OCI-LY7 (cell line): Measurements from ENCODE around the gene DCC. TPM values are rescaled to one million over a fixed set of nuclear protein-coding genes. Genes with fewer than 3 reads are reported as not detected.

Source experiments
- BruUV-seq: library from RNA; stranded (reverse); fragments of 400-500 nt; replicated peaks from 2 replicates; lab custom pipeline; 2021; lab: Mats Ljungman, UMichigan
- CTCF ChIA-PET: fragments of 300-600 bp; sonication (Branson Sonifier 250); formaldehyde crosslinking; loops from one replicate; lab custom pipeline; 2022; ENCODE audit warnings: antibody characterized with exemption; ENCODE audit not compliant: unreplicated experiment; lab: Charles Lee
- POLR2A ChIA-PET: fragments of 300-600 bp; sonication (Branson Sonifier 250); formaldehyde crosslinking; loops from one replicate; lab custom pipeline; 2022; ENCODE audit warnings: antibody characterized with exemption; lab: Charles Lee
- DNase-seq: peaks from one replicate; pipeline ENCODE4 v3.0.0-alpha.2; 2015; ENCODE audit warnings: low spot score
- H2AFZ ChIP-seq: fragments of 200-600 bp; sonication (generic), shearing (Covaris generic); 2 replicates; pipeline ENCODE4 v1.6.1; 2014; ENCODE audit warnings: mild to moderate bottlenecking, antibody characterized with exemption, low read length, moderate library complexity
- H3K27ac ChIP-seq: fragments of 200-600 bp; sonication (generic); 2 replicates; pipeline ENCODE4 v1.5.1; 2014; ENCODE audit warnings: mixed run types, low read depth, mild to moderate bottlenecking, moderate library complexity, low read length, inconsistent platforms; ENCODE audit not compliant: poor library complexity, severe bottlenecking
- H3K36me3 ChIP-seq: fragments of 200-600 bp; sonication (generic); 2 replicates; pipeline ENCODE4 v1.6.1; 2014; ENCODE audit warnings: mild to moderate bottlenecking, antibody characterized with exemption, low read length, moderate library complexity, mixed read lengths; ENCODE audit not compliant: insufficient read depth
- H3K4me1 ChIP-seq: fragments of 200-600 bp; sonication (generic); 2 replicates; pipeline ENCODE4 v1.5.1; 2014; ENCODE audit warnings: mild to moderate bottlenecking, low read length; ENCODE audit not compliant: insufficient read depth, poor library complexity, severe bottlenecking
- H3K4me2 ChIP-seq: fragments of 200-600 bp; sonication (generic); 2 replicates; pipeline ENCODE4 v1.6.1; 2014; ENCODE audit warnings: mild to moderate bottlenecking, low read length
- H3K4me3 ChIP-seq: fragments of 200-600 bp; sonication (generic); 2 replicates; pipeline ENCODE4 v1.5.1; 2014; ENCODE audit warnings: mild to moderate bottlenecking, low read depth, low read length; ENCODE audit not compliant: poor library complexity, severe bottlenecking
- H3K79me2 ChIP-seq: fragments of 200-600 bp; sonication (generic); 2 replicates; pipeline ENCODE4 v1.6.1; 2016; ENCODE audit warnings: low read depth, mild to moderate bottlenecking, low read length, moderate library complexity, mixed read lengths; ENCODE audit not compliant: insufficient read depth
- H3K9me2 ChIP-seq: fragments of 200-600 bp; sonication (generic); 2 replicates; pipeline ENCODE4 v1.6.1; 2016; ENCODE audit warnings: mild to moderate bottlenecking, low read length, mixed read lengths; ENCODE audit not compliant: insufficient read depth
- H3K9me3 ChIP-seq: fragments of 200-600 bp; sonication (generic); 2 replicates; pipeline ENCODE4 v1.6.1; 2014; ENCODE audit warnings: mild to moderate bottlenecking, mixed run types, low read length, mixed read lengths
- H4K20me1 ChIP-seq: fragments of 200-600 bp; sonication (generic); 2 replicates; pipeline ENCODE4 v1.6.1; 2014; ENCODE audit warnings: mild to moderate bottlenecking, antibody characterized with exemption, low read length, moderate library complexity, mixed read lengths; ENCODE audit not compliant: insufficient read depth
- EZH2phosphoT487 ChIP-seq: fragments of 200-600 bp; sonication (generic); IDR thresholded peaks from 2 replicates; pipeline ENCODE4 v1.6.1; 2018; ENCODE audit warnings: low read depth, borderline replicate concordance, mild to moderate bottlenecking, mixed run types, antibody characterized with exemption, low read length, moderate library complexity, mixed read lengths
- intact Hi-C: fragments of 100-400 bp; cut with micrococcal nuclease; formaldehyde crosslinking; loops from one replicate; pipeline ENCODE4 v1.10.0; 2022; ENCODE audit not compliant: unreplicated experiment
- total RNA-seq, 2 experiments: library from RNA; depleted of rRNA in 1 of 2; stranded (reverse); fragments of >200 nt in 1 of 2; shearing (Covaris generic) in 1 of 2; gene quantifications; 2 replicates each; pipeline ENCODE4 v1.2.3, GENCODE V29; 2014 to 2022
- TF ChIP-seq, protein P1 (sequence below): fragments of 200-600 bp; sonication (generic); conservative IDR thresholded peaks from 2 replicates; pipeline ENCODE4 v1.5.1; 2014; ENCODE audit warnings: mild to moderate bottlenecking, antibody characterized with exemption, low read length, moderate library complexity, mixed read lengths

The DCC gene
- total RNA-seq, 2 experiments from 2014 or later: not detected

- no peaks in the 10 kb centered on the region for H4K20me1 ChIP-seq
- no peak overlapping the region for H3K4me3 ChIP-seq
- no peaks in the 10 kb centered on the region for H3K9me3 ChIP-seq
- H3K9me2 ChIP-seq: no peaks in the 10 kb centered on the region
- H3K36me3 ChIP-seq: no peaks in the 10 kb centered on the region
- no TSS peak for BruUV-seq
- no peak for DNase-seq
- no peak overlapping the region for H2AFZ ChIP-seq
- no peaks in the 10 kb centered on the region for H3K79me2 ChIP-seq
- H3K4me1 ChIP-seq: no peaks in the 10 kb centered on the region
- TF ChIP-seq, protein P1, sequence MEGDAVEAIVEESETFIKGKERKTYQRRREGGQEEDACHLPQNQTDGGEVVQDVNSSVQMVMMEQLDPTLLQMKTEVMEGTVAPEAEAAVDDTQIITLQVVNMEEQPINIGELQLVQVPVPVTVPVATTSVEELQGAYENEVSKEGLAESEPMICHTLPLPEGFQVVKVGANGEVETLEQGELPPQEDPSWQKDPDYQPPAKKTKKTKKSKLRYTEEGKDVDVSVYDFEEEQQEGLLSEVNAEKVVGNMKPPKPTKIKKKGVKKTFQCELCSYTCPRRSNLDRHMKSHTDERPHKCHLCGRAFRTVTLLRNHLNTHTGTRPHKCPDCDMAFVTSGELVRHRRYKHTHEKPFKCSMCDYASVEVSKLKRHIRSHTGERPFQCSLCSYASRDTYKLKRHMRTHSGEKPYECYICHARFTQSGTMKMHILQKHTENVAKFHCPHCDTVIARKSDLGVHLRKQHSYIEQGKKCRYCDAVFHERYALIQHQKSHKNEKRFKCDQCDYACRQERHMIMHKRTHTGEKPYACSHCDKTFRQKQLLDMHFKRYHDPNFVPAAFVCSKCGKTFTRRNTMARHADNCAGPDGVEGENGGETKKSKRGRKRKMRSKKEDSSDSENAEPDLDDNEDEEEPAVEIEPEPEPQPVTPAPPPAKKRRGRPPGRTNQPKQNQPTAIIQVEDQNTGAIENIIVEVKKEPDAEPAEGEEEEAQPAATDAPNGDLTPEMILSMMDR: no peak
- no peak for TF ChIP-seq EZH2phosphoT487
- no peak overlapping the region for H3K4me2 ChIP-seq
- intact Hi-C loops: no loop called here
- no peak overlapping the region for H3K27ac ChIP-seq
- ChIA-PET POLR2A (no interaction called here), CTCF (no interaction called here)
Observed at GRCh38 chr18:52920665-52921064, 580.7 kb downstream of the DCC start.

- DNase-seq: no peak
- H2AFZ ChIP-seq: no peak overlapping the region
- no peak overlapping the region for H3K4me3 ChIP-seq
- ChIA-PET POLR2A (interaction anchor here (0.7 kb wide), 1 partner anchor 136 kb away, joined by 4 read pairs; no protein-coding TSS in a partner anchor), CTCF (no interaction called here)
- TF ChIP-seq EZH2phosphoT487: no peak
- TF ChIP-seq, protein P1: no peak
- H3K4me1 ChIP-seq: no peaks in the 10 kb centered on the region
- intact Hi-C loops: no loop called here
- H3K27ac ChIP-seq: no peak overlapping the region
- no peaks in the 10 kb centered on the region for H4K20me1 ChIP-seq
- no peaks in the 10 kb centered on the region for H3K9me2 ChIP-seq
- H3K4me2 ChIP-seq: no peak overlapping the region
- BruUV-seq: no TSS peak
- H3K9me3 ChIP-seq: no peaks in the 10 kb centered on the region
- H3K79me2 ChIP-seq: no peaks in the 10 kb centered on the region
- no peaks in the 10 kb centered on the region for H3K36me3 ChIP-seq
Observed at GRCh38 chr18:52933356-52933755, 593.4 kb downstream of the DCC start.

DNA sequence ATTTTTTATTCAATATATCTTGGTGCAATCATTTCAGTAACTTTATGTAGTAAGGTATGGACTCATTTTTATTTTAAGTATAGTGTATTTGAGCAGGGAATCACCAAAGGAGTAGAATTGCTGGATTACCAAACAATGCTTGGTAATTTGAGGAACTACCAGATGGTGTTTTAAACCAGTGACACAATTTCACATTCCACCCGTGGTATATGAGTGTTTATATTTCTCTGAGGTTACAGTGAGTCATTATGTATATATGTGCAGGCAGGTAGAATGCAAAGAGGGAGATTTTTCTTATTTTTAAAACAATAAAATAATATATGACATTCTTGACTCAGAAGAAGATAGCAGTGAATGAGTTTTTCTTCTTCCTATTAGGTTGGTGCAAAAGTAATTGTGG, 596.9 kb downstream of the DCC start:
- Histone ChIP-seq H3K4me3 (no peak overlapping the region), H3K27ac (no peak overlapping the region), H3K79me2 (no peaks in the 10 kb centered on the region), H3K9me2 (no peaks in the 10 kb centered on the region), H4K20me1 (no peaks in the 10 kb centered on the region), H3K9me3 (no peaks in the 10 kb centered on the region), H3K36me3 (no peaks in the 10 kb centered on the region), H3K4me1 (no peaks in the 10 kb centered on the region), H3K4me2 (no peak overlapping the region), H2AFZ (no peak overlapping the region)
- ChIA-PET CTCF (no interaction called here), POLR2A (no interaction called here)
- intact Hi-C loops: no loop called here
- no peak for TF ChIP-seq EZH2phosphoT487
- DNase-seq: no peak
- no TSS peak for BruUV-seq
